Spleen (tissue), 11 donors: ENCODE results near the gene OST4. TPM values are rescaled to one million over a fixed set of nuclear protein-coding genes. Genes with fewer than 3 reads are reported as not detected.

Experiments used
- DNase-seq: peaks from one replicate; pipeline ENCODE4 v3.0.0-alpha.2; 2020
- H3K27ac ChIP-seq, 8 donors: fragments of 200-600 bp; sonication (generic) in 7 of 8; 1 replicate in 4 of 8; 2 replicates in 4 of 8; pipeline versions ENCODE4 v1.5.0 to v1.8.0; 2016 to 2021; ENCODE audit warnings: inconsistent platforms in 4 of 8, mild to moderate bottlenecking in 4 of 8, moderate library complexity in 1 of 8
- H3K27me3 ChIP-seq, 7 donors: fragments of 200-600 bp; sonication (generic) in 6 of 7; replicated peaks in 1 of 7; 1 replicate in 4 of 7; 2 replicates in 3 of 7; pipeline versions ENCODE4 v1.5.0 to v1.8.0; 2016 to 2021; ENCODE audit warnings: inconsistent platforms in 3 of 7, mild to moderate bottlenecking in 1 of 7
- H3K36me3 ChIP-seq, 6 donors: fragments of 200-600 bp; sonication (generic) in 5 of 6; 1 replicate in 4 of 6; 2 replicates in 2 of 6; pipeline versions ENCODE4 v1.5.0 to v1.8.0; 2016 to 2021; ENCODE audit warnings: inconsistent platforms in 2 of 6
- H3K4me1 ChIP-seq, 6 donors: fragments of 200-600 bp; sonication (generic) in 5 of 6; 1 replicate in 3 of 6; 2 replicates in 3 of 6; pipeline versions ENCODE4 v1.5.0 to v1.8.0; 2016 to 2021; ENCODE audit warnings: inconsistent platforms in 3 of 6
- H3K4me3 ChIP-seq, 8 donors: fragments of 200-600 bp; sonication (generic) in 7 of 8; 1 replicate in 4 of 8; 2 replicates in 4 of 8; pipeline versions ENCODE4 v1.5.0 to v1.8.0; 2016 to 2021; ENCODE audit warnings: inconsistent platforms in 4 of 8, mild to moderate bottlenecking in 4 of 8, moderate library complexity in 2 of 8
- H3K9me3 ChIP-seq, 8 donors: fragments of 200-600 bp; sonication (generic) in 7 of 8; 1 replicate in 4 of 8; 2 replicates in 4 of 8; pipeline versions ENCODE4 v1.5.0 to v1.8.0; 2016 to 2021; ENCODE audit warnings: inconsistent platforms in 4 of 8
- CTCF ChIP-seq, 11 experiments: fragments of 200-600 bp in 7 of 11; fragments of 450-650 bp in 4 of 11; sonication (generic) in 4 of 11; IDR thresholded peaks in 8 of 11; conservative IDR thresholded peaks in 3 of 11; 1 replicate in 7 of 11; 2 replicates in 4 of 11; pipeline versions ENCODE4 v1.4.0 to v1.8.0; 2016 to 2021; ENCODE audit warnings: antibody characterized with exemption in 11 of 11, inconsistent platforms in 4 of 11, mild to moderate bottlenecking in 1 of 11
- POLR2A ChIP-seq, 3 donors: fragments of 450-650 bp; IDR thresholded peaks; one replicate each; pipeline ENCODE4 v1.5.1; 2017; ENCODE audit warnings: antibody characterized with exemption in 3 of 3, mild to moderate bottlenecking in 1 of 3
- POLR2AphosphoS5 ChIP-seq, 3 donors: sonication (generic); formaldehyde crosslinking; IDR thresholded peaks; one replicate each; pipeline ENCODE4 v1.5.1; 2017; ENCODE audit warnings: antibody characterized with exemption in 3 of 3
- WGBS, 5 donors: extraction: QIAGEN DNeasy Blood & Tissue Kit in 3 of 5; methylation state at CpG; one replicate each; pipeline versions ENCODE4 v1.1.5 to v1.1.7; 2013 to 2018; 5-methylcytosine and 5-hydroxymethylcytosine counted together
- intact Hi-C: fragments of 100-400 bp; cut with DNase I; formaldehyde crosslinking; loops from one replicate; pipeline ENCODE4 v1.15.0; 2023; ENCODE audit warnings: low total_unique reads
- polyA plus RNA-seq, 3 donors: library from polyadenylated mRNA; stranded (reverse); fragments of 200-250 nt; gene quantifications; one replicate each; pipeline ENCODE4 v1.2.1, GENCODE V29; 2013
- total RNA-seq, 7 donors: library from RNA; depleted of rRNA in 3 of 7; stranded (reverse); fragments of >200 nt in 3 of 7; fragmentation: NEBNext Ultra II Directional in 4 of 7; extraction: Animal tissue kit (Norgen Biotek cat#: 25700) in 4 of 7; gene quantifications; one replicate each; pipeline versions ENCODE4 v1.1.0 to v1.2.1, GENCODE V29; 2016 to 2021
- donor health status: healthy with polysubstance abuse.
- donor health status: DM: no; HTN: no; CAD: no; lungs with moderate emphysema.
- donor health status: DM: no; HTN: no; CAD: no.
- donor health status: Bipolar disorder and iron deficiency.
- donor health status: healthy.
- donor health status: DM: no; HTN: no; CAD: no.
- donor health status: DM: yes; HTN: yes; CAD: no.

The OST4 gene
- total and polyA plus RNA-seq, 10 donors: 197 to 556 (median 264) TPM

DNA sequence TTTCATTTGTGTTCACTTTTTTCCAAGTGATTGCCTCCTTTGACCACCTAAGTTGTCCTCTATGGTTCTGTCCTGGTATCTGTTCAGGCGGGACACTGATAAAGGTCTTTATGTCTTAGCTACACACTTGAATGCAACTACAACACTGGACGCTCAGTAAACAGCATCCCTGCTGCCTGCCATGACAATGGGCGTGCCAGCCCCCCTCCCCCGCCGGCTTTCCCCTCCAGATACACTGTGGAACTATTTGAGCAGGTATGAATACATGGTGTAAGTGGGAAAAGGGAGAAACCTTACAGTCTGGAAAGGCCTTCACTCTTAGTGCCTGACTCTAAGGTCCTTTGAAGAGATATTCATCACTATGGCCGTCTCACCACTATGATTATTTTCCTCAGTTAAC is 14.3 kb downstream of the OST4 start:
- Histone ChIP-seq H3K27me3 (no peaks in the 10 kb centered on the region), H3K9me3 (no peaks in the 10 kb centered on the region), H3K36me3 (peaks cover 2 to 87% (median 29%) of the 10 kb centered on the region in 6 donors), H3K4me3 (no peak overlapping the region), H3K27ac (no peak overlapping the region), H3K4me1 (peaks cover 2 to 31% (median 20%) of the 10 kb centered on the region in 6 donors)
- TF ChIP-seq POLR2AphosphoS5 (IDR thresholded peaks at IDR 0.05) (no peak), CTCF (IDR thresholded peaks at IDR 0.05 in 8 of 11, conservative IDR thresholded peaks at IDR 0.05 in 3 of 11) (no peak), POLR2A (IDR thresholded peaks at IDR 0.05) (no peak)
- 95 to 97% (median 96%) methylated on average over 6 of the region's 6 CpGs for WGBS, 5 donors
- no peak for DNase-seq
- intact Hi-C loops: no loop called here

- Histone ChIP-seq H3K4me3 (no peak overlapping the region), H3K27ac (no peak overlapping the region), H3K27me3 (no peaks in the 10 kb centered on the region), H3K9me3 (no peaks in the 10 kb centered on the region), H3K36me3 (peaks cover 2 to 66% (median 29%) of the 10 kb centered on the region in 6 donors), H3K4me1 (peaks cover 5 to 44% (median 25%) of the 10 kb centered on the region in 6 donors)
- TF ChIP-seq POLR2A (IDR thresholded peaks at IDR 0.05) (no peak), CTCF (IDR thresholded peaks at IDR 0.05 in 8 of 11, conservative IDR thresholded peaks at IDR 0.05 in 3 of 11) (no peak), POLR2AphosphoS5 (IDR thresholded peaks at IDR 0.05) (peak in 1 of 3 donors; percentile 8)
- DNase-seq: no peak
- intact Hi-C loops: no loop called here
- WGBS, 5 donors: 94 to 95% (median 94%) methylated on average over 11 of the region's 11 CpGs
These were observed 16.7 kb downstream of the OST4 start for GRCh38 chr2:27054721-27055120.

DNA sequence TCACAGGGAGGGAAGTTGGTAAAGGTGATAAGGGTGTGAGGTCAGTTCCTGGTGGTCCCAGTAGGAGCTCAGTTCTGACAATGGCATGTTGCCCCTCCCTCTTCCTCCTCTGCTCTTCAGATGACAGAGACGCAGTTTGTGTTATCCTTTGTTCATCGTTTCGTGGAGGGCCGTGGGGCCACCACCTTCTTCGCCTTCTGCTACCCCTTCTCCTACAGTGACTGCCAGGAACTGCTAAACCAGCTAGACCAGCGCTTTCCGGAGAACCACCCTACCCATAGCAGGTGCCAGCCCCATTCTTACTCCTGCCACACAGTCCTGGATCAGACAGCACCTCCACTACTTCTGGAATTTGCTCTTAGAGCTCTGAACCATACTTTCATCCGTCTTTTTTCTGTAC is 17.7 kb downstream of the OST4 start:
- Histone ChIP-seq H3K4me3 (no peak overlapping the region), H3K9me3 (no peaks in the 10 kb centered on the region), H3K36me3 (peaks cover 2 to 56% (median 24%) of the 10 kb centered on the region in 6 donors), H3K4me1 (peaks cover 10 to 44% (median 23%) of the 10 kb centered on the region in 6 donors), H3K27ac (no peak overlapping the region), H3K27me3 (no peaks in the 10 kb centered on the region)
- TF ChIP-seq CTCF (IDR thresholded peaks at IDR 0.05 in 8 of 11, conservative IDR thresholded peaks at IDR 0.05 in 3 of 11): no peak
- TF ChIP-seq POLR2AphosphoS5 (IDR thresholded peaks at IDR 0.05): no peak
- TF ChIP-seq POLR2A (IDR thresholded peaks at IDR 0.05): no peak
- peak; percentile 68 for DNase-seq
- WGBS, 5 donors: 87 to 94% (median 92%) methylated on average over 8 of the region's 8 CpGs
- intact Hi-C loops: no loop called here

- Histone ChIP-seq H3K4me3 (no peak overlapping the region), H3K36me3 (peaks cover 2 to 52% (median 23%) of the 10 kb centered on the region in 6 donors), H3K9me3 (no peaks in the 10 kb centered on the region), H3K4me1 (peaks cover 10 to 39% (median 22%) of the 10 kb centered on the region in 6 donors), H3K27me3 (no peaks in the 10 kb centered on the region), H3K27ac (no peak overlapping the region)
- intact Hi-C loops: no loop called here
- peak; percentile 70 for DNase-seq
- 85 to 93% (median 92%) methylated on average over 11 of the region's 11 CpGs for WGBS, 5 donors
- TF ChIP-seq POLR2A (IDR thresholded peaks at IDR 0.05): no peak
- no peak for TF ChIP-seq CTCF (IDR thresholded peaks at IDR 0.05 in 8 of 11, conservative IDR thresholded peaks at IDR 0.05 in 3 of 11)
- TF ChIP-seq POLR2AphosphoS5 (IDR thresholded peaks at IDR 0.05): no peak
These were observed 18.1 kb downstream of the OST4 start for GRCh38 chr2:27053321-27053720.
